GM21526 (cell line): ENCODE results near the gene NR5A2.
A peak's percentile ranks its signal among the peaks of the same experiment; 100 is the strongest.

Experiments used
- ATAC-seq: cut with Tn5 transposase; IDR thresholded peaks from one replicate; pipeline ENCODE4 v1.9.1; 2021; ENCODE audit warnings: moderate library complexity; ENCODE audit not compliant: unreplicated experiment, low FRiP score

The NR5A2 gene

GRCh38 chr1:200118779-200119505, 91.4 kb downstream of the NR5A2 start:
- ATAC-seq = no peak

GRCh38 chr1:200121421-200121820, 93.9 kb downstream of the NR5A2 start:
- ATAC-seq = no peak

GRCh38 chr1:200124309-200124708, 96.8 kb downstream of the NR5A2 start:
- no peak for ATAC-seq

GRCh38 chr1:200128081-200128480, 100.6 kb downstream of the NR5A2 start:
- no peak for ATAC-seq

- ATAC-seq = no peak
Observed at GRCh38 chr1:200128944-200129879, 101.7 kb downstream of the NR5A2 start.

GRCh38 chr1:200130552-200130951, 103.0 kb downstream of the NR5A2 start:
- no peak for ATAC-seq

- ATAC-seq = no peak
Observed at GRCh38 chr1:200131551-200132125, 104.1 kb downstream of the NR5A2 start.

GRCh38 chr1:200133123-200133522, 105.6 kb downstream of the NR5A2 start:
- ATAC-seq = no peak

- no peak for ATAC-seq
Observed at GRCh38 chr1:200134116-200134515, 106.6 kb downstream of the NR5A2 start.

- no peak for ATAC-seq
Observed at GRCh38 chr1:200136384-200136783, 108.9 kb downstream of the NR5A2 start.

GRCh38 chr1:200139661-200140250, 112.2 kb downstream of the NR5A2 start:
- ATAC-seq = peak; percentile 77

- no peak for ATAC-seq
Observed at GRCh38 chr1:200143347-200143746, 115.8 kb downstream of the NR5A2 start.

GRCh38 chr1:200146100-200146499, 118.6 kb downstream of the NR5A2 start:
- ATAC-seq = no peak

GRCh38 chr1:200147094-200147493, 119.6 kb downstream of the NR5A2 start:
- no peak for ATAC-seq

- ATAC-seq = no peak
Observed at GRCh38 chr1:200147742-200148141, 120.2 kb downstream of the NR5A2 start.

- ATAC-seq = no peak
Observed at GRCh38 chr1:200150006-200150405, 122.5 kb downstream of the NR5A2 start.

- no peak for ATAC-seq
Observed at GRCh38 chr1:200150721-200151120, 123.2 kb downstream of the NR5A2 start.

GRCh38 chr1:200152336-200152735, 124.8 kb downstream of the NR5A2 start:
- ATAC-seq = no peak

GRCh38 chr1:200153277-200154055, 126.0 kb downstream of the NR5A2 start:
- no peak for ATAC-seq
